ENCODE data around the gene MFSD6L. TPM values are rescaled to one million over a fixed set of nuclear protein-coding genes. Genes with fewer than 3 reads are reported as not detected.

Gene MFSD6L
- total RNA-seq, 2 experiments from 2014 or later, result not detected

- Mint-ChIP-seq H3K4me1 (ENCODE audit: low read depth) (no peaks in the 10 kb centered on the region), H3K4me3 (no peak overlapping the region), H3K27me3 (ENCODE audit: low read depth) (no peaks in the 10 kb centered on the region), H3K36me3 (ENCODE audit: low read depth) (no peaks in the 10 kb centered on the region), H3K9me3 (no peaks in the 10 kb centered on the region), H3K27ac (no peak overlapping the region)
- DNase-seq, result no peak
- CTCF ChIA-PET, result interaction anchor here (1.5 to 4.5 kb wide), 2 partner anchors 13 to 200 kb away, joined by 4 to 15 read pairs; no protein-coding TSS in a partner anchor
- intact Hi-C loops (cut with micrococcal nuclease), result no loop called here
Observed at GRCh38 chr17:8798176-8798845, 854 bp downstream of the MFSD6L start.

- CTCF ChIA-PET, result interaction anchor here (4.5 kb wide), 1 partner anchor 12 kb away, joined by 15 read pairs; no protein-coding TSS in a partner anchor
- Mint-ChIP-seq H3K27me3 (ENCODE audit: low read depth) (no peaks in the 10 kb centered on the region), H3K27ac (no peak overlapping the region), H3K4me1 (ENCODE audit: low read depth) (no peaks in the 10 kb centered on the region), H3K36me3 (ENCODE audit: low read depth) (no peaks in the 10 kb centered on the region), H3K4me3 (no peak overlapping the region), H3K9me3 (no peaks in the 10 kb centered on the region)
- DNase-seq, result no peak
- intact Hi-C loops (cut with micrococcal nuclease), result no loop called here
Observed at GRCh38 chr17:8797621-8798175, 1.5 kb downstream of the MFSD6L start.

- Mint-ChIP-seq H3K4me3 (no peak overlapping the region), H3K9me3 (peaks cover 2% of the 10 kb centered on the region), H3K27me3 (ENCODE audit: low read depth) (no peaks in the 10 kb centered on the region), H3K4me1 (ENCODE audit: low read depth) (no peaks in the 10 kb centered on the region), H3K27ac (no peak overlapping the region), H3K36me3 (ENCODE audit: low read depth) (no peaks in the 10 kb centered on the region)
- DNase-seq, result no peak
- intact Hi-C loops (cut with micrococcal nuclease), result no loop called here
- CTCF ChIA-PET, result interaction anchor here (4.5 kb wide), 1 partner anchor 9 kb away, joined by 15 read pairs; no protein-coding TSS in a partner anchor
Observed at GRCh38 chr17:8794636-8795035, 4.5 kb downstream of the MFSD6L start.

GRCh38 chr17:8793649-8794048 is 5.5 kb downstream of the MFSD6L start:
- DNase-seq, result no peak
- Mint-ChIP-seq H3K36me3 (ENCODE audit: low read depth) (no peaks in the 10 kb centered on the region), H3K27me3 (ENCODE audit: low read depth) (no peaks in the 10 kb centered on the region), H3K4me3 (no peak overlapping the region), H3K27ac (no peak overlapping the region), H3K9me3 (peaks cover 2% of the 10 kb centered on the region), H3K4me1 (ENCODE audit: low read depth) (no peaks in the 10 kb centered on the region)
- intact Hi-C loops (cut with micrococcal nuclease), result no loop called here
- CTCF ChIA-PET, result interaction anchor here (1.2 kb wide), 1 partner anchor 202 kb away, joined by 3 read pairs; no protein-coding TSS in a partner anchor

- Mint-ChIP-seq H3K4me3 (no peak overlapping the region), H3K4me1 (ENCODE audit: low read depth) (no peaks in the 10 kb centered on the region), H3K27me3 (ENCODE audit: low read depth) (no peaks in the 10 kb centered on the region), H3K36me3 (ENCODE audit: low read depth) (no peaks in the 10 kb centered on the region), H3K9me3 (peaks cover 2% of the 10 kb centered on the region), H3K27ac (no peak overlapping the region)
- intact Hi-C loops (cut with micrococcal nuclease), result no loop called here
- CTCF ChIA-PET, result interaction anchor here (0.8 to 1.2 kb wide), 2 partner anchors 13 to 203 kb away, joined by 3 read pairs; no protein-coding TSS in a partner anchor
- DNase-seq, result no peak
Observed at GRCh38 chr17:8792646-8793045, 6.5 kb downstream of the MFSD6L start.

GRCh38 chr17:8791910-8792270 is 7.3 kb downstream of the MFSD6L start:
- Mint-ChIP-seq H3K4me3 (no peak overlapping the region), H3K27ac (no peak overlapping the region), H3K4me1 (ENCODE audit: low read depth) (no peaks in the 10 kb centered on the region), H3K9me3 (peaks cover 2% of the 10 kb centered on the region), H3K27me3 (ENCODE audit: low read depth) (no peaks in the 10 kb centered on the region), H3K36me3 (ENCODE audit: low read depth) (no peaks in the 10 kb centered on the region)
- DNase-seq, result peak; percentile 29
- CTCF ChIA-PET, result interaction anchor here (0.6 to 0.8 kb wide), 2 partner anchors 12 to 20 kb away, joined by 3 read pairs; no protein-coding TSS in a partner anchor
- intact Hi-C loops (cut with micrococcal nuclease), result no loop called here

- H3K27ac Mint-ChIP-seq, result no peak overlapping the region
- intact Hi-C loops (cut with micrococcal nuclease), result no loop called here
- no peak for DNase-seq
- CTCF ChIA-PET, result interaction anchor here (0.6 to 0.8 kb wide), 2 partner anchors 12 to 20 kb away, joined by 3 read pairs; no protein-coding TSS in a partner anchor
- no peaks in the 10 kb centered on the region for H3K4me1 Mint-ChIP-seq (ENCODE audit: low read depth)
- no peak overlapping the region for H3K4me3 Mint-ChIP-seq
- peaks cover 2% of the 10 kb centered on the region for H3K9me3 Mint-ChIP-seq
- H3K27me3 Mint-ChIP-seq (ENCODE audit: low read depth), result no peaks in the 10 kb centered on the region
- no peaks in the 10 kb centered on the region for H3K36me3 Mint-ChIP-seq (ENCODE audit: low read depth)
Observed at GRCh38 chr17:8791248-8791909, 7.8 kb downstream of the MFSD6L start.

GRCh38 chr17:8789743-8790142 is 9.4 kb downstream of the MFSD6L start:
- peaks cover 2% of the 10 kb centered on the region for H3K9me3 Mint-ChIP-seq
- H3K4me3 Mint-ChIP-seq, result no peak overlapping the region
- intact Hi-C loops (cut with micrococcal nuclease), result loop anchor here (5.0 kb wide), 2 partner anchors 37 to 208 kb away; no protein-coding TSS in a partner anchor
- CTCF ChIA-PET, result no interaction called here
- H3K36me3 Mint-ChIP-seq (ENCODE audit: low read depth), result no peaks in the 10 kb centered on the region
- no peak for DNase-seq
- H3K27ac Mint-ChIP-seq, result no peak overlapping the region
- H3K27me3 Mint-ChIP-seq (ENCODE audit: low read depth), result no peaks in the 10 kb centered on the region
- peaks cover 2% of the 10 kb centered on the region for H3K4me1 Mint-ChIP-seq (ENCODE audit: low read depth)

- H3K36me3 Mint-ChIP-seq (ENCODE audit: low read depth), result no peaks in the 10 kb centered on the region
- intact Hi-C loops (cut with micrococcal nuclease), result loop anchor here (5.0 kb wide), 2 partner anchors 37 to 208 kb away; no protein-coding TSS in a partner anchor
- peaks cover 2% of the 10 kb centered on the region for H3K9me3 Mint-ChIP-seq
- no peak for DNase-seq
- H3K4me1 Mint-ChIP-seq (ENCODE audit: low read depth), result peaks cover 2% of the 10 kb centered on the region
- H3K27ac Mint-ChIP-seq, result no peak overlapping the region
- no peak overlapping the region for H3K4me3 Mint-ChIP-seq
- H3K27me3 Mint-ChIP-seq (ENCODE audit: low read depth), result no peaks in the 10 kb centered on the region
- CTCF ChIA-PET, result no interaction called here
Observed at GRCh38 chr17:8788998-8789397, 10.2 kb downstream of the MFSD6L start.

- H3K4me3 Mint-ChIP-seq, result no peak overlapping the region
- DNase-seq, result peak; percentile 83
- H3K9me3 Mint-ChIP-seq, result no peaks in the 10 kb centered on the region
- intact Hi-C loops (cut with micrococcal nuclease), result loop anchor here (2.0 to 5.0 kb wide), 3 partner anchors 33 to 375 kb away; no protein-coding TSS in a partner anchor
- CTCF ChIA-PET, result interaction anchor here (0.5 to 2.8 kb wide), 33 partner anchors 10 to 376 kb away, joined by 3 to 16 read pairs (median 4); partner anchors contain the start of gene MFSD6L
- H3K27me3 Mint-ChIP-seq (ENCODE audit: low read depth), result no peaks in the 10 kb centered on the region
- peaks cover 2% of the 10 kb centered on the region for H3K4me1 Mint-ChIP-seq (ENCODE audit: low read depth)
- H3K36me3 Mint-ChIP-seq (ENCODE audit: low read depth), result no peaks in the 10 kb centered on the region
- H3K27ac Mint-ChIP-seq, result no peak overlapping the region
Observed at GRCh38 chr17:8785547-8786413, 13.4 kb downstream of the MFSD6L start.

- CTCF ChIA-PET, result interaction anchor here (1.2 kb wide), 1 partner anchor 15 kb away, joined by 3 read pairs; no protein-coding TSS in a partner anchor
- no peak for DNase-seq
- Mint-ChIP-seq H3K36me3 (ENCODE audit: low read depth) (no peaks in the 10 kb centered on the region), H3K4me3 (no peak overlapping the region), H3K27ac (no peak overlapping the region), H3K4me1 (ENCODE audit: low read depth) (peaks cover 2% of the 10 kb centered on the region), H3K27me3 (ENCODE audit: low read depth) (no peaks in the 10 kb centered on the region), H3K9me3 (no peaks in the 10 kb centered on the region)
- intact Hi-C loops (cut with micrococcal nuclease), result no loop called here
Observed at GRCh38 chr17:8782176-8782575, 17.0 kb downstream of the MFSD6L start.

Measured in activated naive CD4-positive, alpha-beta T cell treated with anti-CD3 and anti-CD28 coated beads for 36 hours (primary cell).